AG04449 (cell line): ENCODE data around the gene JMJD8.

Source experiments
- CTCF ChIA-PET: fragments of 350-600 bp; formaldehyde crosslinking; extraction: SDS; loops from one replicate; lab custom pipeline; 2021; ENCODE audit warnings: antibody characterized with exemption; lab: Yijun Ruan, JAX
- POLR2A ChIA-PET: fragments of 400-600, 350-600 bp; formaldehyde crosslinking; extraction: SDS; loops from one replicate; lab custom pipeline; 2020; ENCODE audit warnings: antibody characterized with exemption, inconsistent platforms; lab: Yijun Ruan, JAX
- DNase-seq: peaks from one replicate; pipeline ENCODE4 v3.0.0-alpha.2; 2010; ENCODE audit warnings: low read depth, low spot score
- H3K4me3 ChIP-seq: 2 replicates; pipeline ENCODE4 v1.5.1; 2011; ENCODE audit warnings: low read depth, mild to moderate bottlenecking, control low read depth, low read length
- TF ChIP-seq, protein P1 (sequence below): IDR thresholded peaks from one replicate; pipeline ENCODE4 v1.5.1; 2011; ENCODE audit warnings: mild to moderate bottlenecking, moderate library complexity, low read length, control low read depth, inconsistent platforms; ENCODE audit not compliant: insufficient read depth; ENCODE audit errors: missing control alignments

JMJD8 gene

DNA sequence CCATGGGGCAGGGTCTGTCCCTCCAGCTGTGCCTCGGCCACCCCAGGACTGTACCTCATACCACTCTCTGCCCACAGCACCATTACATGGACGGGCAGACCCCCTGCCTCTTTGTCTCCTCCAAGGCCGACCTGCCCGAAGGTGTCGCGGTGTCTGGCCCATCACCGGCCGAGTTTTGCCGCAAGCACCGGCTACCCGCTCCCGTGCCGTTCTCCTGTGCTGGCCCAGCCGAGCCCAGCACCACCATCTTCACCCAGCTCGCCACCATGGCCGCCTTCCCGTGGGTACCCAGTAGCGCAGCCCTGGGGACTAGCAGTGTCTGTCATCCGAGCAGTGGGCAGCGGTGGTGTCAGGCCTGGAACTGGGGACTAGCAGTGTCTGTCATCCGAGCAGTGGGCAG lies 11.3 kb downstream of the JMJD8 start:
- no peak overlapping the region for H3K4me3 ChIP-seq
- ChIA-PET CTCF (interaction anchor here (0.6 kb wide), 1 partner anchor 13 kb away, joined by 3 read pairs; no protein-coding TSS in a partner anchor), POLR2A (no interaction called here)
- no peak for DNase-seq
- TF ChIP-seq, protein P1, sequence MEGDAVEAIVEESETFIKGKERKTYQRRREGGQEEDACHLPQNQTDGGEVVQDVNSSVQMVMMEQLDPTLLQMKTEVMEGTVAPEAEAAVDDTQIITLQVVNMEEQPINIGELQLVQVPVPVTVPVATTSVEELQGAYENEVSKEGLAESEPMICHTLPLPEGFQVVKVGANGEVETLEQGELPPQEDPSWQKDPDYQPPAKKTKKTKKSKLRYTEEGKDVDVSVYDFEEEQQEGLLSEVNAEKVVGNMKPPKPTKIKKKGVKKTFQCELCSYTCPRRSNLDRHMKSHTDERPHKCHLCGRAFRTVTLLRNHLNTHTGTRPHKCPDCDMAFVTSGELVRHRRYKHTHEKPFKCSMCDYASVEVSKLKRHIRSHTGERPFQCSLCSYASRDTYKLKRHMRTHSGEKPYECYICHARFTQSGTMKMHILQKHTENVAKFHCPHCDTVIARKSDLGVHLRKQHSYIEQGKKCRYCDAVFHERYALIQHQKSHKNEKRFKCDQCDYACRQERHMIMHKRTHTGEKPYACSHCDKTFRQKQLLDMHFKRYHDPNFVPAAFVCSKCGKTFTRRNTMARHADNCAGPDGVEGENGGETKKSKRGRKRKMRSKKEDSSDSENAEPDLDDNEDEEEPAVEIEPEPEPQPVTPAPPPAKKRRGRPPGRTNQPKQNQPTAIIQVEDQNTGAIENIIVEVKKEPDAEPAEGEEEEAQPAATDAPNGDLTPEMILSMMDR: no peak

DNA sequence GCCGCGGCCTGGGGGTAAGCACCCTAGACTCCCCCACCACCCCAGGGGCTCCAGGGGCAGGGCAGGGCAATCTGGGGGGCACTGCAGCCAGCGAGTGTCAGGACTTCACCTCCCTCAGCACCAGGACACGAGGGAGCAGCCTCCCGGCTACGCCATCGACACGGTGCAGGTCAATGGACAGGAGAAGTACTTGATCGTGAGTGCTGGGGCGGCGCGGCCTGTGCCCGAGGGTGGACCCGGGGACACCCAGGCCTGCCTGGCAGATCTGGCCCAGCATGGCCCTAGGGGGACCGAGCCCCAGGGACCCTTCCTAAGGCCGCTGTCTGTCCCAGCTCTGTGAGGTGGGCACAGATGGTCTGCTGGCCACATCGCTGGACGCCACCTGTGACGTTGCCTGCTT lies 11.8 kb downstream of the JMJD8 start:
- TF ChIP-seq, protein P1: no peak
- no peak overlapping the region for H3K4me3 ChIP-seq
- no peak for DNase-seq
- ChIA-PET CTCF (interaction anchor here (0.6 to 1.2 kb wide), 2 partner anchors 12 to 48 kb away, joined by 3 read pairs; partner anchors contain the start of gene ANTKMT), POLR2A (no interaction called here)

DNA sequence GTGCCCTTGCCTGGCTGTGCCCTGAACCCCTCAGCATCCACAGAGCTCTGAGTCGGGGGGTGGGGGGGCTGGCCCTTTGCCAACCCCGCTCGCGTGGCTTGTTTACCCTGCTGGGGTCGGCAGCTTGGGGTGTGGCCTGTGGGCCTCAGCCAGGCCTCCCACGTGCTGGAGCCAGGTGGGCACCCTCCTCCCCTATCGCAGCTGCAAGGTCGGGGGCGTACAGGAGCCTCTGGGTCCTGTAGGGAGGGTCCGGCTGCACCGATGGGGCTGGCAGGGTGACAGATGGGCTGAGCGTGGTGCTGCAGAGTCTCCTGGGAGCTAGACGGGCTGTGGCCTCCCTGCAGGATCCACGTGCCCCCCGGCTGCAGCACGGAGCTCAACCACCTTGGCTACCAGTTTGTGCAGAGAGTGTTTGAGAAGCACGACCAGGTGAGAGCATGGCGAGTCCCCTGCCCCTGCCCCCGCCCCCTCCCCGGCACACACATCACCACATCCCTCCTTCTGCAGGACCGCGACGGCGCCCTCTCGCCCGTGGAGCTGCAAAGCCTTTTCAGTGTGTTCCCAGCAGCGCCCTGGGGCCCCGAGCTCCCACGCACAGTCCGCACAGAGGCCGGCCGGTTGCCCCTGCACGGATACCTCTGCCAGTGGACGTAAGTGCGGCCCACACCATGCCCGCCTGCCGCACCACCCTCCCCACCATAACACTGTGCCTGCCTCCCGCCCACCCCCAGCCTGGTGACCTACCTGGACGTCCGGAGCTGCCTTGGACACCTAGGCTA lies 12.6 kb downstream of the JMJD8 start:
- TF ChIP-seq, protein P1: no peak
- CTCF ChIA-PET: interaction anchor here (0.9 to 1.2 kb wide), 3 partner anchors 10 to 49 kb away, joined by 3 to 4 read pairs (median 3); partner anchors contain the start of gene ANTKMT

DNA sequence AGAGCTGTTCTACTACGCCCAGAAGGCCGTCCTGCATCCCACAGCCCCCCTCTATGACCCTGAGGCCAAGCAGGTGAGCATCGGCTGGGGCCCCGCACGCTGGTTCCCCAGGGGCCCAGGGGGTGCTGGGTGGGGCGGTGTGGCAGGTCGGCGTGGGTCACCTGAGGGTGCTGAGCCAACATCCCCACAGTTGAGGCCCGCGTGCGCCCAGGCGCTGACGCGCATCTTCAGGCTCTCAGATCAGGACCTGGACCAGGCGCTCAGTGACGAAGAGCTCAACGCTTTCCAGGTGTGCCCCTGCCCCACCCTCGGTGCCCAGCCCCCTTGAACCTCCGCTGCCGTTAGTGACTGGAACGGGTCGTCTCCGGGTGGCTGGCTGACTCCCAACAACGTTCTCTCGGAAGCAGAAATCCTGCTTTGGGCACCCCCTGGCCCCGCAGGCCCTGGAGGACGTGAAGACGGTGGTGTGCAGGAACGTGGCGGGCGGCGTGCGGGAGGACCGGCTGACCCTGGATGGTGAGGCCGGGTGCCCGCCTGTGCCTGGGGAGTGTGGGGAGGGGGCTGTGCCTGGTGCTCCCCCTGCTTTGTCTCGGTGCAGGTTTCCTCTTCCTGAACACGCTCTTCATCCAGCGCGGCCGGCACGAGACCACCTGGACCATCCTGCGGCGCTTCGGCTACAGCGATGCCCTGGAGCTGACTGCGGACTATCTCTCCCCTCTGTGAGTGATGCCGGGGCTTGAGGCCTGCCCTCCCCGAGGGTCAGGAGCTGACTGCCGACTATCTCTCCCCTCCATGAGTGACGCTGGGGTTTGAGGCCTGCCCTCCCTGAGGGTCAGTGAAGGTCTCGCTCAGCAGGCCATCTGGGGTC lies 13.4 kb downstream of the JMJD8 start:
- ChIA-PET CTCF (interaction anchor here (0.9 to 1.2 kb wide), 3 partner anchors 9 to 50 kb away, joined by 3 to 4 read pairs (median 3); partner anchors contain the start of gene ANTKMT), POLR2A (interaction anchor here (0.6 to 0.9 kb wide), 2 partner anchors 10 to 100 kb away, joined by 3 read pairs; partner anchors contain the start of gene STUB1)
- TF ChIP-seq, protein P1: no peak
- H3K4me3 ChIP-seq: no peak overlapping the region
- no peak for DNase-seq

More for the DNA sequence above, 12.6 kb downstream of the JMJD8 start:
- H3K4me3 ChIP-seq: no peak overlapping the region
- POLR2A ChIA-PET: interaction anchor here (0.6 to 0.9 kb wide), 2 partner anchors 9 to 101 kb away, joined by 3 read pairs; partner anchors contain the start of gene STUB1
- no peak for DNase-seq

- CTCF ChIA-PET: interaction anchor here (1.2 kb wide), 1 partner anchor 11 kb away, joined by 3 read pairs; the partner anchor contains the start of gene STUB1
- POLR2A ChIA-PET: interaction anchor here (0.5 to 1.9 kb wide), 2 partner anchors 9 to 86 kb away, joined by 5 to 6 read pairs; no protein-coding TSS in a partner anchor
- DNase-seq: no peak
- TF ChIP-seq, protein P1: no peak
- peak overlapping the region; percentile 85; the same call in 1 of the 2 replicates for H3K4me3 ChIP-seq
Observed at GRCh38 chr16:669666-670065, 14.5 kb downstream of the JMJD8 start.
